HepG2 (cell line): ENCODE results near the gene ACOT9. TPM values are rescaled to one million over a fixed set of nuclear protein-coding genes. Genes with fewer than 3 reads are reported as not detected.

Experiments
- AGO2 ChIP-seq: fragments of 200-400 bp; formaldehyde crosslinking; optimal IDR thresholded peaks from 2 replicates; pipeline ENCODE3; 2017; ENCODE audit warnings: mild to moderate bottlenecking, low read depth, low read length, moderate library complexity
- ARID4A ChIP-seq: sonication (generic); formaldehyde crosslinking; IDR thresholded peaks from 2 replicates; pipeline ENCODE4 v1.5.0; 2020; ENCODE audit warnings: mild to moderate bottlenecking, missing genetic modification reagents, borderline replicate concordance
- ATF4 ChIP-seq, 2 experiments: fragments of 450-650 bp in 1 of 2; sonication (generic) in 1 of 2; formaldehyde crosslinking; IDR thresholded peaks; 2 replicates each; pipeline versions ENCODE4 v1.5.0 to v1.8.0; 2020 to 2022; ENCODE audit warnings: mild to moderate bottlenecking in 1 of 2, missing genetic modification reagents in 1 of 2
- FOSL1 ChIP-seq: sonication (generic); formaldehyde crosslinking; IDR thresholded peaks from 2 replicates; pipeline ENCODE4 v1.9.0; 2021; ENCODE audit warnings: missing genetic modification reagents, borderline replicate concordance
- GRHL1 ChIP-seq: sonication (generic); formaldehyde crosslinking; conservative IDR thresholded peaks from 2 replicates; pipeline ENCODE4 v1.8.0; 2022; ENCODE audit warnings: missing genetic modification reagents
- NFKB2 ChIP-seq: sonication (generic); formaldehyde crosslinking; IDR thresholded peaks from 2 replicates; pipeline ENCODE4 v1.4.0; 2020; ENCODE audit warnings: missing genetic modification reagents, borderline replicate concordance
- RFX3 ChIP-seq: IDR thresholded peaks from 2 replicates; pipeline ENCODE4 v1.6.1; 2016; ENCODE audit warnings: missing biosample characterization, missing genetic modification reagents
- TBX2 ChIP-seq: sonication (generic); formaldehyde crosslinking; IDR thresholded peaks from 2 replicates; pipeline ENCODE4 v1.5.0; 2020; ENCODE audit warnings: missing genetic modification reagents, mild to moderate bottlenecking, borderline replicate concordance
- TRAFD1 ChIP-seq: sonication (generic); formaldehyde crosslinking; IDR thresholded peaks from 2 replicates; pipeline ENCODE4 v1.5.1; 2020; ENCODE audit warnings: missing genetic modification reagents, mild to moderate bottlenecking, borderline replicate concordance
- ZBTB34 ChIP-seq: sonication (generic); formaldehyde crosslinking; IDR thresholded peaks from 2 replicates; pipeline ENCODE4 v1.8.0; 2022; ENCODE audit warnings: mild to moderate bottlenecking, missing genetic modification reagents
- ZNF12 ChIP-seq: sonication (generic); formaldehyde crosslinking; IDR thresholded peaks from 2 replicates; pipeline ENCODE4 v1.5.0; 2020; ENCODE audit warnings: missing genetic modification reagents
- ZNF281 ChIP-seq: sonication (generic); formaldehyde crosslinking; IDR thresholded peaks from 2 replicates; pipeline ENCODE4 v1.4.0; 2020; ENCODE audit warnings: missing genetic modification reagents, borderline replicate concordance
- ZNF674 ChIP-seq: sonication (generic); formaldehyde crosslinking; IDR thresholded peaks from 2 replicates; pipeline ENCODE4 v1.5.0; 2020; ENCODE audit warnings: low read depth, mild to moderate bottlenecking, missing genetic modification reagents
- polyA plus RNA-seq, 8 experiments: library from polyadenylated mRNA; depleted of rRNA in 3 of 8; stranded (reverse) in 7 of 8; unstranded in 1 of 8; fragments of >200 nt; fragmentation: Illumina TruSeq in 4 of 8; extraction: Trizol in 4 of 8; gene quantifications; 2 replicates each; pipeline versions ENCODE4 v1.2.1 to v1.2.3, GENCODE V29; 2011 to 2016; ENCODE audit warnings: low read depth in 4 of 8, missing spikeins in 1 of 8, mixed read lengths in 1 of 8; ENCODE audit not compliant: insufficient read depth in 1 of 8
- total RNA-seq, 5 experiments: library from RNA; depleted of rRNA; stranded (reverse); fragments of >200 nt; fragmentation: Illumina TruSeq; extraction: Trizol; gene quantifications; 2 replicates each; pipeline ENCODE4 v1.2.3, GENCODE V29; 2016; ENCODE audit warnings: low read depth in 1 of 5

The ACOT9 gene
- total and polyA plus RNA-seq, 2 of the 13 experiments (the other 11 are each of a cell fraction or from before 2014, with no cell fraction given) = 33.3 to 36.9 TPM

GRCh38 chrX:23742697-23743622 lies at the start of gene ACOT9 (continued):
- TF ChIP-seq ZNF281 (CRISPR knock-in tag) = no peak
- TF ChIP-seq AGO2 = peak; percentile 88
- TF ChIP-seq FOSL1 (CRISPR knock-in tag) = no peak
- TF ChIP-seq TRAFD1 (CRISPR knock-in tag) = no peak
- no peak for TF ChIP-seq RFX3 (CRISPR knock-in tag)
- TF ChIP-seq ATF4 (CRISPR knock-in tag; IDR thresholded peaks at IDR 0.05) = peak in 1 of 2 experiments; percentile 33; a peak in 1 of 4 replicates
- no peak for TF ChIP-seq ZNF674
- peak; percentile 56; the same call in 1 of the 2 replicates for TF ChIP-seq ARID4A (CRISPR knock-in tag)
- no peak for TF ChIP-seq ZBTB34 (CRISPR knock-in tag)
- TF ChIP-seq NFKB2 = no peak
- TF ChIP-seq ZNF12 (CRISPR knock-in tag) = no peak
- TF ChIP-seq GRHL1 (CRISPR knock-in tag) = no peak
- TF ChIP-seq TBX2 (CRISPR knock-in tag) = peak; percentile 38; the same call in 1 of the 2 replicates
